Activated naive CD4-positive, alpha-beta T cell treated with anti-CD3 and anti-CD28 coated beads for 36 hours (primary cell): ENCODE results near the gene LIPC. TPM values are rescaled to one million over a fixed set of nuclear protein-coding genes. Genes with fewer than 3 reads are reported as not detected.

Experiments used
- CTCF ChIA-PET: fragments of 350-600 bp; sonication (Branson Sonifier 250); formaldehyde crosslinking; loops from one replicate; lab custom pipeline; 2021; ENCODE audit warnings: antibody characterized with exemption; lab: Charles Lee
- DNase-seq: peaks from one replicate; pipeline ENCODE4 v3.0.0-alpha.2; 2020
- H3K27ac Mint-ChIP-seq: one replicate; pipeline ENCODE4 v1.8.0; 2021; ENCODE audit warnings: mild to moderate bottlenecking, mixed read lengths
- H3K27me3 Mint-ChIP-seq: one replicate; pipeline ENCODE4 v1.8.0; 2021; ENCODE audit warnings: low read depth, mixed read lengths
- H3K36me3 Mint-ChIP-seq: one replicate; pipeline ENCODE4 v1.8.0; 2021; ENCODE audit warnings: low read depth, mixed read lengths
- H3K4me1 Mint-ChIP-seq: one replicate; pipeline ENCODE4 v1.8.0; 2021; ENCODE audit warnings: low read depth, mixed read lengths
- H3K4me3 Mint-ChIP-seq: one replicate; pipeline ENCODE4 v1.8.0; 2021; ENCODE audit warnings: mild to moderate bottlenecking, moderate library complexity, mixed read lengths
- H3K9me3 Mint-ChIP-seq: one replicate; pipeline ENCODE4 v1.8.0; 2021; ENCODE audit warnings: mixed read lengths
- intact Hi-C: fragments of 100-400 bp; cut with micrococcal nuclease; formaldehyde crosslinking; loops from one replicate; pipeline ENCODE4 v1.15.1; 2023
- total RNA-seq, 2 experiments: library from RNA; stranded (reverse); gene quantifications; one replicate each; pipeline ENCODE4 v1.2.3, GENCODE V29; 2021

The LIPC gene
- total RNA-seq, 2 experiments from 2014 or later: 0.14 to 0.47 TPM

DNA sequence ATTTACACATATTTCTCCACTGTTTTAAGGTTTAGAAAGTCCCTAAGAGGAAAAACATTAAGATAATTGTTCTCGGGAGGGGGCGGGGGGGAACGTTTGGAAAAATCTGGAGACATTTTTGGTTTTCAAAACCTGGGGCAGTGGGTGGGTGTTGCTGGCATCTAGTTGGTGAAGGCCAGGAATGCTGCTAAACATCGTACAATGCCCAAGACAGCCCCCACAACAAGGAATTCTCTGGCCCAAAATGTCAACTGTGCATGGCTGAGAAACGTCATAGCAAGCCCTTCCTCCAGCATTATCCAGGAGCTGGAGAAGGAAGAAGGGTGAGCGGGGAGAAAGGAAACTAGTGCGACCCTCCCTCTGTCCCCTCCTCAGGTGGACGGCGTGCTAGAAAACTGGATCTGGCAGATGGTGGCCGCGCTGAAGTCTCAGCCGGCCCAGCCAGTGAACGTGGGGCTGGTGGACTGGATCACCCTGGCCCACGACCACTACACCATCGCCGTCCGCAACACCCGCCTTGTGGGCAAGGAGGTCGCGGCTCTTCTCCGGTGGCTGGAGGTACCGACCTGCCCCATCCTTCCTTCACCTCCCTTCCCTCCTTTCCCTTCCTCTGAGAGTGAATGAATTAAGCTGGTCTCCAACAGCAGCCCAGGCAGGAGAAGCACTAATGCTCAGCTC is 109.8 kb downstream of the LIPC start:
- Mint-ChIP-seq H3K4me1 (peaks cover 10% of the 10 kb centered on the region), H3K9me3 (no peaks in the 10 kb centered on the region), H3K36me3 (no peaks in the 10 kb centered on the region), H3K4me3 (no peak overlapping the region), H3K27me3 (no peaks in the 10 kb centered on the region), H3K27ac (no peak overlapping the region)
- intact Hi-C loops: no loop called here
- CTCF ChIA-PET: no interaction called here
- DNase-seq: no peak

DNA sequence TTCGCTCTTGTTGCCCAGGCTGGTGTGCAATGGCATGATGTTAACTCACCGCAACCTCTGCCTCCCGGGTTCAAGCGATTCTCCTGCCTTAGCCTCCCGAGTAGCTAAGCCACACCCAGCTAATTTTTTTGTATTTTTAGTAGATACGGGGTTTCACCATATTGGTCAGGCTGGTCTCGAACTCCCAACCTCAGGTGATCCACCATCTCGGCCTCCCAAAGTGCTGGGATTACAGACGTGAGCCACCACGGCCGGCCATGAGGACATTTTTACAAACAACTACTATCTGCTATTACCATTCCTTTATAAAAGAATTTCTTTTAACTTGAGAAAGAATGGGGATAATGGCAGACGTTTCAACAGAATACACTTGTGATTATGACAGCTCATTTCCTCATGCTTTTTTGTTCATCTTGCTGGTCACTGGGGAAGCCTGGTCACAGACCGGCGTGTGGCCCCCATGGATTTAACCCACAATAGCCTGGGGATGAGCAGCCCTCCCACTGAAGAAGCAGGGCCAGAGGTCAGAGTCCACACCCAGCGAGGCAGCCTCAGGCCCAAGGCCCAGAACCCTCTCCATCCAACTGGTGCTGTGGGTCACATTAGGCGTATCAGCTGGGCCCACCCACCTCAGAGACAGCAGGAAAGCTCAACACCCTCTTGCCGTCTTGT is 112.0 kb downstream of the LIPC start:
- CTCF ChIA-PET: no interaction called here
- Mint-ChIP-seq H3K4me1 (peaks cover 10% of the 10 kb centered on the region), H3K4me3 (no peak overlapping the region), H3K27ac (no peak overlapping the region), H3K27me3 (no peaks in the 10 kb centered on the region), H3K9me3 (no peaks in the 10 kb centered on the region), H3K36me3 (no peaks in the 10 kb centered on the region)
- intact Hi-C loops: no loop called here
- no peak for DNase-seq

DNA sequence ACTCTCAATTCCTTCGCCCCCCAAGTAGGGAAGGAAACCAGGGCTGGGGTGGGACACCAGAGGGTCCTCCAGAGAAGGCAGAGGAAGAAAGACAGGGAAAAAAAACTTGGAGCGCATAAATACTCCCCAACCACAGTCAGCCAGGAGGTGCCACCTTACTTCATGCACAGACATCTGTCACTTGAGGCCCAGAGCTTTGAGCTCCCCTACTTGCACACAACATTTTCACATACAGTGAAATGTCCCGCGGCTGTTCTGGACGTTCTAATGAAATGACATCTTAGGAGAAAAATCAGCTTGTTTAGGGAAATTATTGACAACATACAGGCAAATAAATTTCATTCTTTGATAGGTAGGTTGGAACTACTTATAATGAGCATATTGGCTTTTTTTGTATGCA is 113.0 kb downstream of the LIPC start:
- intact Hi-C loops: no loop called here
- DNase-seq: no peak
- Mint-ChIP-seq H3K4me1 (peaks cover 10% of the 10 kb centered on the region), H3K36me3 (no peaks in the 10 kb centered on the region), H3K4me3 (no peak overlapping the region), H3K27ac (no peak overlapping the region), H3K27me3 (no peaks in the 10 kb centered on the region), H3K9me3 (no peaks in the 10 kb centered on the region)
- CTCF ChIA-PET: interaction anchor here (0.6 kb wide), 2 partner anchors 241 to 695 kb away, joined by 3 to 6 read pairs; no protein-coding TSS in a partner anchor

DNA sequence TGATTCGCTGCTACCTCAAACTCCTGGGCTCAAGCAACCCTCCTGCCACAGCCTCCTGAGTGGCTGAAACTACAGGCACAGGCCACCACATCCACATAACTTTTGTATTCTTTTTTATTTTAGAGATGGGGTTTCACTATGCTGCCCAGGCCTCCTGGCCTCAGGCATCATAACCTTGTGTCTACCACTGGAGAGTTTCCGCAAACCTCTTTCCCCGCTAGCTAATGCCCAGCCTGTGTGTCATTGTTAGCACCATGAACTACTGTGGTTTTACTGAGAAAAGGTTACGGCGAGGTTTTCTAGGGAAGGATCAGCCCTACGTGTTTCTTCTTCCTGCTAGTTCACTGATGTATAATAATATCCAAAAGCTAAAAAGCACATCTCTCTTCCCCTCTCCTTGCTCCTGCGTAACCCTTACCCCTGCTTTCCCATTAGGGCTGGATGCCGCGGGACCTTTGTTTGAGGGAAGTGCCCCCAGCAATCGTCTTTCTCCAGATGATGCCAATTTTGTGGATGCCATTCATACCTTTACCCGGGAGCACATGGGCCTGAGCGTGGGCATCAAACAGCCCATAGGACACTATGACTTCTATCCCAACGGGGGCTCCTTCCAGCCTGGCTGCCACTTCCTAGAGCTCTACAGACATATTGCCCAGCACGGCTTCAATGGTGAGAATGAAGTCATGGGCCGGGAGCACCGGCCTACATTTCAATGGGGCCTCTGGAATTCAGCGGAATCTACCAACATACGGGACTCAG is 113.7 kb downstream of the LIPC start:
- no peak overlapping the region for H3K4me3 Mint-ChIP-seq

DNA sequence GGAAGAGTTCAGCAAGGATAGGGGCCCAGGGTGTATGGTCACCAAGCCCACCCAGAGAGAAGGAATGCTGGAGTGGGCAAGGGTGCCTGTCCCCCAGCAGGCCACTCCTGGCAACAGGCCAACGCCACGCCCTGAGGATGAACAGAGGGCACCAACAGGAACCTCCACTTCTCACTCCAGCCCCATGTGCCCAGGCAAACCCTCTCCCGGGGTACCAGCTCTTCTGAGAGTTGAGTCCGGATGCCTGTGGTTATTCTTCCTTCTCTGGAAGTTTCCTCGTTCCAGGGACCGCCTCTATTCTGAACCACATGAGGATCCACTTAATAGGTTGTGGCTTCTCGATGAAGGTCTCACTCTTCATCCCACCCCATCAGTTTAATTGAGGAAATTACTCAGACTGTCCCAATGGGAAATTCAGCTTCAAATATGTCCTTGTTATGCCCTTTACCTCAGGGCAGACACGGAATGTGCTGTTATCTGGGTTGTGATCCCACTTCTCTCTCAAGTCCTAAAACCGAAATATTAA is 114.3 kb downstream of the LIPC start:
- CTCF ChIA-PET: no interaction called here
- peaks cover 14% of the 10 kb centered on the region for H3K4me1 Mint-ChIP-seq

More for the DNA sequence above, 113.7 kb downstream of the LIPC start:
- no peaks in the 10 kb centered on the region for H3K9me3 Mint-ChIP-seq
- H3K36me3 Mint-ChIP-seq: no peaks in the 10 kb centered on the region
- peaks cover 12% of the 10 kb centered on the region for H3K4me1 Mint-ChIP-seq
- intact Hi-C loops: no loop called here
- no peaks in the 10 kb centered on the region for H3K27me3 Mint-ChIP-seq
- no peak overlapping the region for H3K27ac Mint-ChIP-seq
- DNase-seq: peak; percentile 26
- CTCF ChIA-PET: no interaction called here

DNA sequence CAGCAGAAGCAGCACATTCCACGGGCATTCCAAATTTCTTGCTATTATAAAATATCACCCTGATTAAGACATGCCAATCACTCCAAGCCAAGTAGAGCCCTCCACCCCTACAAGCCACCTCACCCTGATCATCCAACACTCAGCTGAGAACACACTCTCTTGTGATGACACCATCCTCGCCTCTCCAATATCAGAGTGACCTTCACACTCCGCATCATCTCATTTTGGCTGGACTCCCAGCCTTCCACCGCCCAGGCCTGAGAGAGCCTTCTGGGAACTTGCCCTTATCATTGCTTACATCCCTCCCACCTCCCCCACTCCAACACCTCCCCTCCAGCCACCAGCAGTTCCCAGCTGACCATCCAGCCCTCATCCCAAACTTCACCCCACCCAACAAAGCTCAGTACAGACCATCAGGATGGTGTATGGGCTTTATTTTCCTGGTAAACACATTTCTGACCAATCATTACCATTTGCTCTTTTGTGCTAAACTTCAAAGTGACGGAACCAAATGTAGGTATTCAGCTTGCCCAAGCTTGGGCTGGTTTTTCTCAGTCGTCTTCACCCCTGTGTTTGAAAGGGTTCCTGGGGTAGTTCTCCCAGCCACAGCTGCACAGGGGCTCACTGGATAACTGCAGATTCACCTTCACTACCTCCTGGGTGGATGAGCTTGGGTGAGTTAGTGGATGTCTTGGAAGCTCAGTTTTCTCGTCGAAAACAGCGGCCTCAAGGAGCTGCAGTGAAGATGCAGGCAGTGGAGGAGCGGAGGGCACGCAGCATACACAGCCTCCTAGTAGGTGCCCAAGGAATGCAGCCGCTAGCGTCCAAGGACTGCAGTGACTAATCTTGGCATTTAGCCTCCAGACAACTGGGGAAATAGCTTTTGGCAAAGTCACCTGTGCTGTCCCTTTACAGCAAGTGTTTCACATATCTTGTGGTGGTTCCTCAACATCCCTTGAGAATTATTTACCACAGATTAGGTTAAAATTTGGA is 115.1 kb downstream of the LIPC start:
- peaks cover 22% of the 10 kb centered on the region for H3K4me1 Mint-ChIP-seq
- no peak overlapping the region for H3K27ac Mint-ChIP-seq
- no peak for DNase-seq
- H3K4me3 Mint-ChIP-seq: no peak overlapping the region
- H3K36me3 Mint-ChIP-seq: no peaks in the 10 kb centered on the region
- H3K27me3 Mint-ChIP-seq: no peaks in the 10 kb centered on the region
- CTCF ChIA-PET: no interaction called here
- no peaks in the 10 kb centered on the region for H3K9me3 Mint-ChIP-seq
- intact Hi-C loops: no loop called here

More for the DNA sequence above, 114.3 kb downstream of the LIPC start:
- Mint-ChIP-seq H3K4me3 (no peak overlapping the region), H3K27ac (no peak overlapping the region), H3K27me3 (no peaks in the 10 kb centered on the region), H3K36me3 (no peaks in the 10 kb centered on the region), H3K9me3 (no peaks in the 10 kb centered on the region)
- DNase-seq: no peak
- intact Hi-C loops: no loop called here

DNA sequence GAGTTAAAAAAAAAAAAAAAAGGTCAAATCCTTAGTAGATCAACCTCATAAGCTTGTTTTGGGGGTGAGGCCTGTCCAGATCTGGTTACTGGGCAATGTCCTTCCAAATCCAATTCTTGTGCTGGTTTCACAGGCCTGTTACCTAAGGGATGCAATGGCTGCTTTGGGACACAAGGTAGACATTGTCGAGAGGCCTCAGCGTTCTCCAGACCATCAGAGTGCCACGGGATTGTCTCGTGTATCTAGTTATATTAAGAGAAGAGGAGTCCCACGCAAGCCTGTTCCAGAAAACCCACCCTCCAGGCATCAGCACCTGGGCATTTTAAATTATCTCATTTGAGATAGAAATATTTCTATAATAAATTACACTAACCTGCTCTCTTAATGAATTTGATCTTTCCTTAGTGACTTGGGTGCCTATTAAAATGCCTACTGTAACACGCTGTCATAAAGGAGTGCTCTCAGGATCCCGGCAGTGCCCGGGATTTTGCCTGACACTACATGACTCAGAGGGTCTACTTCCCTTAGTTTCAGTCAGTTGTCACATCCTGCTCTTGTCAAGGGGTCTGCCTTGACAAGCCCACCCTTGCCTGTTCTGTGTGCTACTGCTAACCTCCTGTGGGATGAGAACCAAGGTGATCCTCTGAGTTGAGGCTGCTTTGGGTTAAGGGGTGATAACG is 116.0 kb downstream of the LIPC start:
- CTCF ChIA-PET: no interaction called here
- Mint-ChIP-seq H3K4me1 (peaks cover 26% of the 10 kb centered on the region), H3K4me3 (no peak overlapping the region), H3K9me3 (no peaks in the 10 kb centered on the region), H3K36me3 (no peaks in the 10 kb centered on the region), H3K27me3 (no peaks in the 10 kb centered on the region), H3K27ac (no peak overlapping the region)
- intact Hi-C loops: no loop called here
- no peak for DNase-seq

DNA sequence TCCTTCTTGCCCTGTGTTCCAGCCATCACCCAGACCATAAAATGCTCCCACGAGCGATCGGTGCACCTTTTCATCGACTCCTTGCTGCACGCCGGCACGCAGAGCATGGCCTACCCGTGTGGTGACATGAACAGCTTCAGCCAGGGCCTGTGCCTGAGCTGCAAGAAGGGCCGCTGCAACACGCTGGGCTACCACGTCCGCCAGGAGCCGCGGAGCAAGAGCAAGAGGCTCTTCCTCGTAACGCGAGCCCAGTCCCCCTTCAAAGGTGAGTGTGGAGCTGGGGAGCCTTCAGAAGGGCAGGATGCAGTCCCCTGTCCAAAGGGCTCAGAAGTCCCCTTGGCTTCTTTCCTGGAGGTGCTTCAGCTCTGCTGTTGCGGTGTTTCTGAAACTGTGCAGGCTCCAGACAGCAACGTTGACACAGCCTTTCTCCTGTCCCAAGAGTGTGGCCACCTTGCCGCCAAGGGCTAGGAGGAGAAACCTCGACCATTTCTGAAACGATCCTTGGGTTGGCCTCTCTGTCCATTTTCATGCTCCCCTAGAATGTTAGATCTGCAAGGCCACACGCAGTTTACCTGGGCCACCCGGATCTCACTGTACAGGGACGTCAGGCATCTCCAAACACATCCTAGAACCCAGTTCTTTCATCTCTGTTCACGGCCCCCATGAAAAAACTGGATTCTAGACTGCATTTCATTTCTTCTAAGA is 116.7 kb downstream of the LIPC start:
- CTCF ChIA-PET: interaction anchor here (0.5 kb wide), 1 partner anchor 321 kb away, joined by 3 read pairs; no protein-coding TSS in a partner anchor
- intact Hi-C loops: no loop called here
- H3K4me1 Mint-ChIP-seq: peaks cover 26% of the 10 kb centered on the region
- no peaks in the 10 kb centered on the region for H3K9me3 Mint-ChIP-seq
- H3K27me3 Mint-ChIP-seq: no peaks in the 10 kb centered on the region
- no peak overlapping the region for H3K27ac Mint-ChIP-seq
- no peak overlapping the region for H3K4me3 Mint-ChIP-seq
- DNase-seq: no peak
- no peaks in the 10 kb centered on the region for H3K36me3 Mint-ChIP-seq

DNA sequence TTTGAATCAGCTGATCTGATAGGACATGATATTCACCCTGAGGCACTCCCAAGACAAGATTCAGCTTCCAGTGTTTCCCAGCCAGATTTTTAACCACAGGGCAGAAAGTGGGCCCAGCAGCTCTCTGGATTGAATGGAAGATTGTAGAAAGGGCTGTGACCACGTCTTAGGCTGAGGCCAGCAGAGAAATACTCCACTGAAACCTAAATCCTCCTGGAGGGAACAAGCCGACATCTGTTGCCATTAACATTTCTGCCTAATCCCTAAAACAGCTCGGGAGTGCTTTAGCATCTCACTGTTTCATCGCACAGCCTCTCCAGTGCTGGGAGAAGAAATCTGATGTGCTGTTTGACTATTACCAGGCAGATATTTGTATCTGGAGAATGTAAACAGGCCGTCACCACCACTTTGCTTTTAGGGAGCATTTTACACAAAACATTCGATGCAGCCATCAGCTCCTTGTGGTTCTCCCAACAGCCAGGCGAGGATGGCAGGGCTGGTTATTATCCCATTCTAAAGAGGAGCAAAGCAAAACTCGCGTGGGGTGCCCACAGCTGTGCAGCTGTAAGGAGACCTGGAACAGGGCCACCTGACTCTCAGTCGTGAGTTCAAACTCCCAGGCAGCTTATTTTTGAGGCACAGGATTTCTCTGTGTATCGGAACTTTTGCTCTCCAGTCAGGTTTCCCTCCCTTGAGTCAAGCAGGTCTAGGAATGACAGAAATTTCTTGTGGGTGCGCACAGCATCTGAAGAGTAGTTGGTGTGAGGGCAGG is 117.4 kb downstream of the LIPC start:
- Mint-ChIP-seq H3K27me3 (no peaks in the 10 kb centered on the region), H3K9me3 (no peaks in the 10 kb centered on the region), H3K36me3 (no peaks in the 10 kb centered on the region), H3K4me3 (no peak overlapping the region), H3K27ac (no peak overlapping the region), H3K4me1 (peaks cover 26% of the 10 kb centered on the region)
- intact Hi-C loops: no loop called here
- no peak for DNase-seq
- CTCF ChIA-PET: interaction anchor here (0.5 kb wide), 1 partner anchor 322 kb away, joined by 3 read pairs; no protein-coding TSS in a partner anchor

DNA sequence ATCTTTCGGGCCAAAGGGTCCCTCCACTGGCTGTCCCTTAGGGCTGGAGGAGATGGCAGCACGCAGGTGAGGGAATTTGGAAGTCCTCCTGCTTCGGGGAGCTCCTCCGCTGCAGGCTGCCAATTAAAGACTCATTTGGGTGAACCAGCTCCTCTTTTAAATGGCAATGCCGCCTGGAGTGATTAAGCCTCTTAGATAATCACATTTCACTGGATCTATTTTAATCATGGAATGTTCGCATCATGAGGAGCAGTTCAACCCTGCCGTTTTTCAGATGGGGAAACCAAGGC is 117.9 kb downstream of the LIPC start:
- DNase-seq: no peak
- peaks cover 26% of the 10 kb centered on the region for H3K4me1 Mint-ChIP-seq
- H3K27ac Mint-ChIP-seq: no peak overlapping the region
- no peaks in the 10 kb centered on the region for H3K27me3 Mint-ChIP-seq
- intact Hi-C loops: no loop called here
- CTCF ChIA-PET: no interaction called here
- no peak overlapping the region for H3K4me3 Mint-ChIP-seq
- no peaks in the 10 kb centered on the region for H3K36me3 Mint-ChIP-seq
- H3K9me3 Mint-ChIP-seq: no peaks in the 10 kb centered on the region
